K562 (cell line): Measurements from ENCODE around the gene VMP1. TPM values are rescaled to one million over a fixed set of nuclear protein-coding genes. Genes with fewer than 3 reads are reported as not detected.
A peak's percentile ranks its signal among the peaks of the same experiment; 100 is the strongest.

ENCODE experiments used
- ATAC-seq: fragments of 200-7000 bp; cut with Tn5 transposase; 3 replicates; pipeline ENCODE4 v1.9.1; 2020; ENCODE audit warnings: moderate library complexity
- BruUV-seq: library from RNA; stranded (reverse); fragments of 400-500 nt; replicated peaks from 2 replicates; lab custom pipeline; 2021; lab: Mats Ljungman, UMichigan
- CTCF ChIA-PET: fragments of 300-600 bp; formaldehyde crosslinking; extraction: SDS; loops from one replicate; lab custom pipeline; 2021; ENCODE audit warnings: low intra/inter-chr PET ratio; lab: Yijun Ruan, JAX
- POLR2A ChIA-PET: fragments of 300-600, 350-650 bp; sonication (Branson Sonifier 250); formaldehyde crosslinking; extraction: SDS; loops from one replicate; lab custom pipeline; 2021; ENCODE audit warnings: antibody characterized with exemption, inconsistent platforms; lab: Yijun Ruan, JAX
- DNase-seq, 4 experiments: peaks; one replicate each; pipeline versions ENCODE4 v3.0.0 to v3.0.0-alpha.2; 2011 to 2018; ENCODE audit warnings: low spot score in 3 of 4, mixed read lengths in 3 of 4; ENCODE audit errors: extremely low read depth in 1 of 4
- FAIRE-seq: peaks from 2 replicates; lab custom pipeline; 2011; peaks lifted over from hg19 to GRCh38; lab: Jason Lieb, UNC
- H2AFZ ChIP-seq: 2 replicates; pipeline ENCODE4 v1.6.0; 2011; ENCODE audit warnings: low read depth, low read length, control low read depth, inconsistent platforms
- H3K27ac ChIP-seq: fragments of 200-600 bp; 3 replicates; pipeline ENCODE4 v1.8.0; 2011; ENCODE audit warnings: low read depth, mild to moderate bottlenecking, control low read depth, inconsistent platforms, low read length, moderate library complexity, mixed read lengths; ENCODE audit errors: extremely low read depth
- H3K27me3 ChIP-seq, 2 experiments: fragments of 300-600 bp in 1 of 2; 2 replicates in 1 of 2; 3 replicates in 1 of 2; pipeline versions ENCODE4 v1.6.0 to v1.8.0; 2011; ENCODE audit warnings: inconsistent platforms in 2 of 2, low read length in 2 of 2, mild to moderate bottlenecking in 1 of 2, mixed read lengths in 1 of 2, moderate library complexity in 1 of 2; ENCODE audit not compliant: control insufficient read depth in 2 of 2, insufficient read depth in 2 of 2
- H3K36me3 ChIP-seq: fragments of 300-600 bp; 3 replicates; pipeline ENCODE4 v1.8.0; 2011; ENCODE audit warnings: mild to moderate bottlenecking, low read length, inconsistent platforms; ENCODE audit not compliant: control insufficient read depth, insufficient read depth
- H3K4me1 ChIP-seq, 2 experiments: fragments of 200-600 bp in 1 of 2; replicated peaks in 1 of 2; 2 replicates in 1 of 2; 3 replicates in 1 of 2; pipeline versions ENCODE4 v1.5.1 to v1.8.0; 2011; ENCODE audit warnings: inconsistent platforms in 2 of 2, low read length in 2 of 2, mild to moderate bottlenecking in 1 of 2, mixed read lengths in 1 of 2, moderate library complexity in 1 of 2; ENCODE audit not compliant: control insufficient read depth in 2 of 2, insufficient read depth in 2 of 2
- H3K4me2 ChIP-seq: 2 replicates; pipeline ENCODE4 v1.6.1; 2011; ENCODE audit warnings: low read length, control low read depth, inconsistent platforms, mixed read lengths; ENCODE audit not compliant: insufficient read depth
- H3K4me3 ChIP-seq: fragments of 200-600 bp; sonication (generic), shearing (Covaris generic); 2 replicates; pipeline ENCODE4 v1.5.1; 2016; ENCODE audit warnings: control low read depth, inconsistent platforms
- H3K79me2 ChIP-seq: fragments of 200-600 bp; 3 replicates; pipeline ENCODE4 v1.8.0; 2011; ENCODE audit warnings: low read length, inconsistent platforms; ENCODE audit not compliant: control insufficient read depth, insufficient read depth
- H3K9ac ChIP-seq, 2 experiments: 2 replicates each; pipeline versions ENCODE4 v1.6.0 to v1.6.1; 2011; ENCODE audit warnings: low read depth in 2 of 2, low read length in 2 of 2, control low read depth in 1 of 2, inconsistent platforms in 1 of 2, mild to moderate bottlenecking in 1 of 2, mixed read lengths in 1 of 2; ENCODE audit not compliant: insufficient read depth in 1 of 2
- H3K9me1 ChIP-seq: one replicate; pipeline ENCODE4 v1.6.0; 2011; ENCODE audit warnings: inconsistent platforms, mild to moderate bottlenecking, low read length, moderate library complexity; ENCODE audit not compliant: control insufficient read depth, insufficient read depth
- H3K9me3 ChIP-seq: replicated peaks from 2 replicates; pipeline ENCODE4 v1.5.1; 2011; ENCODE audit warnings: low read depth, low read length, inconsistent platforms; ENCODE audit not compliant: control insufficient read depth, insufficient read depth
- H4K20me1 ChIP-seq: replicated peaks from 2 replicates; pipeline ENCODE4 v1.6.1; 2011; ENCODE audit warnings: low read length, inconsistent platforms, mixed read lengths; ENCODE audit not compliant: control insufficient read depth, insufficient read depth
- CHD1 ChIP-seq: fragments of 200-600 bp; sonication (generic); IDR thresholded peaks from one replicate; pipeline ENCODE4 v1.6.1; 2012; ENCODE audit warnings: mild to moderate bottlenecking, moderate library complexity, low read length, inconsistent platforms
- JUN ChIP-seq, 2 experiments: sonication (generic) in 1 of 2; formaldehyde crosslinking in 1 of 2; IDR thresholded peaks; 2 replicates each; pipeline versions ENCODE4 v1.6.1 to v1.8.0; 2012 to 2022; ENCODE audit warnings: borderline replicate concordance in 2 of 2, mild to moderate bottlenecking in 2 of 2, improper control_type of control experiment in 1 of 2, low read depth in 1 of 2, low read length in 1 of 2, missing genetic modification reagents in 1 of 2
- KLF13 ChIP-seq: fragments of 450-650 bp; IDR thresholded peaks from 2 replicates; pipeline ENCODE4 v1.6.1; 2016; ENCODE audit warnings: missing genetic modification characterization, low read depth, mild to moderate bottlenecking, missing compliant biosample characterization, moderate library complexity, borderline replicate concordance
- PTBP1 ChIP-seq: fragments of 200-400 bp; formaldehyde crosslinking; IDR thresholded peaks from 2 replicates; pipeline ENCODE4 v1.6.1; 2017; ENCODE audit warnings: low read depth, low read length
- SMAD3 ChIP-seq: fragments of 450-650 bp; formaldehyde crosslinking; conservative IDR thresholded peaks from 2 replicates; pipeline ENCODE4 v1.4.0; 2020; ENCODE audit warnings: mild to moderate bottlenecking
- SMAD4 ChIP-seq: fragments of 250-450 bp; sonication (Bioruptor Pico); conservative IDR thresholded peaks from 2 replicates; pipeline ENCODE4 v1.8.0; 2021; ENCODE audit warnings: inconsistent platforms, mild to moderate bottlenecking, moderate library complexity
- ZNF24 ChIP-seq: fragments of 450-650 bp; IDR thresholded peaks from 2 replicates; pipeline ENCODE4 v1.6.1; 2016
- ZNF263 ChIP-seq: sonication (generic); formaldehyde crosslinking; IDR thresholded peaks from 2 replicates; pipeline ENCODE4 v1.8.0; 2022; ENCODE audit warnings: mild to moderate bottlenecking, missing genetic modification reagents, borderline replicate concordance
- ZNF311 ChIP-seq: fragments of 250-450 bp; sonication (Bioruptor Pico); IDR thresholded peaks from 2 replicates; pipeline ENCODE4 v1.4.0; 2020; ENCODE audit warnings: mild to moderate bottlenecking, moderate library complexity
- ZNF395 ChIP-seq: fragments of 200-800 bp; sonication (Bioruptor generic); IDR thresholded peaks from 2 replicates; pipeline ENCODE4 v1.6.1; 2017; ENCODE audit warnings: missing genetic modification characterization, missing compliant biosample characterization
- ZNF449 ChIP-seq: fragments of 250-450 bp; sonication (Bioruptor Pico); IDR thresholded peaks from 2 replicates; pipeline ENCODE4 v1.8.0; 2022; ENCODE audit warnings: moderate library complexity, mild to moderate bottlenecking, inconsistent platforms
- ZNF766 ChIP-seq: fragments of 200-800 bp; sonication (Bioruptor generic); conservative IDR thresholded peaks from 2 replicates; pipeline ENCODE4 v1.6.1; 2016; ENCODE audit warnings: missing genetic modification characterization, missing compliant biosample characterization
- WGBS: fragments of 100-300 bp; shearing (Covaris generic); methylation state at CpG from one replicate; pipeline ENCODE4 v1.1.6; 2016; ENCODE audit warnings: low coverage, mixed read lengths; ENCODE audit not compliant: insufficient coverage; ENCODE audit errors: missing lambda C conversion rate; 5-methylcytosine and 5-hydroxymethylcytosine counted together
- in situ Hi-C: fragments of 300-500 bp; cut with MboI; formaldehyde crosslinking; loops from 4 replicates; pipeline ENCODE4 v1.15.0; 2018; ENCODE audit warnings: inconsistent platforms, mixed read lengths
- intact Hi-C: fragments of 100-400 bp; cut with micrococcal nuclease; formaldehyde crosslinking; loops from 2 replicates; pipeline ENCODE4 v1.14.2; 2022
- polyA plus RNA-seq, 8 experiments: library from polyadenylated mRNA; depleted of rRNA in 4 of 8; stranded (reverse) in 5 of 8; unstranded in 3 of 8; fragments of >200 nt; fragmentation: Nextera tagmentation in 2 of 8; fragmentation: Illumina TruSeq in 1 of 8; extraction: Ambion mirVana in 2 of 8; extraction: Trizol in 1 of 8; gene quantifications; 2 replicates each; pipeline versions ENCODE4 v1.2.1 to v1.2.3, GENCODE V29; 2011 to 2014; ENCODE audit warnings: inconsistent platforms in 1 of 8, missing spikeins in 1 of 8
- total RNA-seq, 7 experiments: library from RNA; depleted of rRNA in 6 of 7; stranded (reverse); fragments of >200 nt in 6 of 7; fragmentation: Illumina TruSeq in 2 of 7; extraction: Trizol in 2 of 7; gene quantifications; 2 replicates each; pipeline versions ENCODE4 v1.2.1 to v1.2.3, GENCODE V29; 2011 to 2021; ENCODE audit warnings: low replicate concordance in 1 of 7
- TF ChIP-seq, protein P1 (sequence below), 3 experiments: fragments of 200-800 bp in 1 of 3; fragments of 250-450 bp in 1 of 3; fragments of 450-650 bp in 1 of 3; sonication (Bioruptor Pico) in 1 of 3; sonication (Bioruptor generic) in 1 of 3; formaldehyde crosslinking in 1 of 3; IDR thresholded peaks; 2 replicates each; pipeline versions ENCODE4 v1.6.1 to v1.8.0; 2016 to 2022; ENCODE audit warnings: mild to moderate bottlenecking in 2 of 3, missing genetic modification characterization in 2 of 3, missing compliant biosample characterization in 1 of 3, moderate library complexity in 1 of 3

VMP1 gene
- total and polyA plus RNA-seq, 9 of the 15 experiments (the other 6 are each of a cell fraction or from before 2014, with no cell fraction given): 123 to 304 (median 151) TPM

DNA sequence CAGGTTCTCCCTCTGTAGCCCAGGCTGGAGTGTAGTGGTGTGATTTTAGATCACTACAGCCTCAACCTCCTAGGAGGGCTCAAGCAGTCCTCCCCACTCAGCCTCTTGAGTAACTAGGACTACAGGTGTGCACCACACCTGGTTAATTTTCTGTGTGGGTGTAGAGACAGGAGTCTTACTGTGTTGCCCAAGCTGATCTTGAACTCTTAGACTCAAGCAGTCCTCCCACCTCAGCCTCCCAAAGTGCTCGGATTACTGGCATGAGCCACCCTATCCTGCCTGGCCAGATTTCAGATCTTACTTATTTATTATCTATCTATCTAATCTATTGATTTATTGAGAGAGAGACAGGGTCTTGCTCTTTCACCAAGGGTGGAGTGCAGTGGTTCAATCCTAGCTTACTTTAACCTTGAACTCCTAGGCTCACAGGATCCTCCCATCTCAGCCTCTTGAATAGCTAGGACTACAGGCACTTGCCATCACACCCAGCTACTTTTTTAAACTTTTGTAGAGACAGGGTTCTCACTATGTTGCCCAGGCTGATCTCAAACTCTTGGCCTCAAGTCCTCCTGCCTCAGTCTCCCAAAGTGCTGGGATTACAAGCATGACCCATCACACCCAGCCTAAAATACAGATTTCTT is 123.5 kb downstream of the VMP1 start:
- Histone ChIP-seq H3K9me1 (no peaks in the 10 kb centered on the region), H4K20me1 (no peaks in the 10 kb centered on the region), H2AFZ (no peak overlapping the region), H3K27ac (peak overlapping the region; percentile 91), H3K4me1 (peaks cover 9 to 66% of the 10 kb centered on the region in 2 experiments; a peak in 4 of 5 replicates), H3K36me3 (peaks cover 2% of the 10 kb centered on the region; the same call in 2 of the 3 replicates), H3K9ac (peak overlapping the region in 1 of 2 experiments; percentile 37; a peak in 2 of 4 replicates), H3K27me3 (no peaks in the 10 kb centered on the region), H3K9me3 (no peaks in the 10 kb centered on the region), H3K4me3 (no peak overlapping the region), H3K4me2 (no peak overlapping the region), H3K79me2 (peaks cover 16% of the 10 kb centered on the region)
- no peak; the same call in 2 of the 3 replicates for ATAC-seq
- BruUV-seq: no TSS peak
- intact Hi-C loops: no loop called here
- ChIA-PET POLR2A (interaction anchor here (0.8 to 1.8 kb wide), 2 partner anchors 8 to 11 kb away, joined by 3 to 5 read pairs; no protein-coding TSS in a partner anchor), CTCF (no interaction called here)
- 50% methylated on average over 1 of the region's 1 CpG for WGBS
- in situ Hi-C loops: no loop called here
- FAIRE-seq: no peak
- no peak for DNase-seq
- TF ChIP-seq KLF13 (tag) (no peak), ZNF395 (0 out of 2 replicates have a peak, but pooled peaks have one; percentile 0), ZNF311 (CRISPR knock-in tag) (peak; percentile 53; the same call in 1 of the 2 replicates), PTBP1 (no peak), JUN (IDR thresholded peaks at IDR 0.05; ENCODE audit: borderline replicate concordance, low read depth, low read length) (no peak), JUN (CRISPR knock-in tag; IDR thresholded peaks at IDR 0.05; ENCODE audit: borderline replicate concordance) (0 out of 2 replicates have a peak, but pooled peaks have one; percentile 51), SMAD3 (CRISPR knock-in tag) (0 out of 2 replicates have a peak, but pooled peaks have one; percentile 7), ZNF766 (CRISPR knock-in tag) (0 out of 2 replicates have a peak, but pooled peaks have one; percentile 4), CHD1 (no peak), ZNF449 (CRISPR knock-in tag) (no peak), ZNF263 (CRISPR knock-in tag) (peak; percentile 81), SMAD4 (CRISPR knock-in tag) (peak; percentile 28; the same call in 1 of the 2 replicates), ZNF24 (no peak)
- TF ChIP-seq, protein P1, sequence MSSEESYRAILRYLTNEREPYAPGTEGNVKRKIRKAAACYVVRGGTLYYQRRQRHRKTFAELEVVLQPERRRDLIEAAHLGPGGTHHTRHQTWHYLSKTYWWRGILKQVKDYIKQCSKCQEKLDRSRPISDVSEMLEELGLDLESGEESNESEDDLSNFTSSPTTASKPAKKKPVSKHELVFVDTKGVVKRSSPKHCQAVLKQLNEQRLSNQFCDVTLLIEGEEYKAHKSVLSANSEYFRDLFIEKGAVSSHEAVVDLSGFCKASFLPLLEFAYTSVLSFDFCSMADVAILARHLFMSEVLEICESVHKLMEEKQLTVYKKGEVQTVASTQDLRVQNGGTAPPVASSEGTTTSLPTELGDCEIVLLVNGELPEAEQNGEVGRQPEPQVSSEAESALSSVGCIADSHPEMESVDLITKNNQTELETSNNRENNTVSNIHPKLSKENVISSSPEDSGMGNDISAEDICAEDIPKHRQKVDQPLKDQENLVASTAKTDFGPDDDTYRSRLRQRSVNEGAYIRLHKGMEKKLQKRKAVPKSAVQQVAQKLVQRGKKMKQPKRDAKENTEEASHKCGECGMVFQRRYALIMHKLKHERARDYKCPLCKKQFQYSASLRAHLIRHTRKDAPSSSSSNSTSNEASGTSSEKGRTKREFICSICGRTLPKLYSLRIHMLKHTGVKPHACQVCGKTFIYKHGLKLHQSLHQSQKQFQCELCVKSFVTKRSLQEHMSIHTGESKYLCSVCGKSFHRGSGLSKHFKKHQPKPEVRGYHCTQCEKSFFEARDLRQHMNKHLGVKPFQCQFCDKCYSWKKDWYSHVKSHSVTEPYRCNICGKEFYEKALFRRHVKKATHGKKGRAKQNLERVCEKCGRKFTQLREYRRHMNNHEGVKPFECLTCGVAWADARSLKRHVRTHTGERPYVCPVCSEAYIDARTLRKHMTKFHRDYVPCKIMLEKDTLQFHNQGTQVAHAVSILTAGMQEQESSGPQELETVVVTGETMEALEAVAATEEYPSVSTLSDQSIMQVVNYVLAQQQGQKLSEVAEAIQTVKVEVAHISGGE (CRISPR knock-in tag; IDR thresholded peaks at IDR 0.05): peak in 1 of 3 experiments; percentile 58; a peak in 2 of 6 replicates
